Measurements from ENCODE around the gene SUMO3.

DNA sequence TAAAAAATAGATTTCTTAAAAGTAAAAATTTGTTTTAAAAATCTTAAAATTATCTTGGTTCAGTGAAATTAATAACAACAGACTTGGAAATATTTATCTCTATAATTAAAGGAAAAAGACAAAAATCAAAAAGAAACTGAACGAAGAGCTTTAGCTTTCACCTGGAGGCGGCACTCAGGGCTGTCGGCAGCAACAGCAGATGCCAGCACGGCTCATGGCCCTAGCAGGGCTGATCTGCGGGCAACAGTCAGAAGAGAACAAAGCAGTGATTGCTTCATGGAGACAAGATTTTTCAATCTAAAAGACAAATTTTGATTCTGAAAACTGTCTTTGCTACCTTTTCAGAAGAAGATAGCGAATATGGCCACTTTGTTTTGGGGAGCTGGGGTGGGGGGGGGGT, 38.9 kb downstream of the SUMO3 start:
- TF ChIP-seq EZH2 (IDR thresholded peaks at IDR 0.05; ENCODE audit: insufficient read depth, poor library complexity, severe bottlenecking) (no peak), EZH2phosphoT487 (IDR thresholded peaks at IDR 0.05; ENCODE audit: insufficient read depth, low read depth) (no peak)
